Germinal center (tissue), 1 donor: ENCODE data around the gene SH3D19.

Source experiments
- DNase-seq: peaks from one replicate; pipeline ENCODE4 v3.0.0; 2012; ENCODE audit warnings: mixed read lengths, low spot score

SH3D19 gene

GRCh38 chr4:151193414-151193813 lies 132.0 kb downstream of the SH3D19 start:
- DNase-seq, result no peak

DNA sequence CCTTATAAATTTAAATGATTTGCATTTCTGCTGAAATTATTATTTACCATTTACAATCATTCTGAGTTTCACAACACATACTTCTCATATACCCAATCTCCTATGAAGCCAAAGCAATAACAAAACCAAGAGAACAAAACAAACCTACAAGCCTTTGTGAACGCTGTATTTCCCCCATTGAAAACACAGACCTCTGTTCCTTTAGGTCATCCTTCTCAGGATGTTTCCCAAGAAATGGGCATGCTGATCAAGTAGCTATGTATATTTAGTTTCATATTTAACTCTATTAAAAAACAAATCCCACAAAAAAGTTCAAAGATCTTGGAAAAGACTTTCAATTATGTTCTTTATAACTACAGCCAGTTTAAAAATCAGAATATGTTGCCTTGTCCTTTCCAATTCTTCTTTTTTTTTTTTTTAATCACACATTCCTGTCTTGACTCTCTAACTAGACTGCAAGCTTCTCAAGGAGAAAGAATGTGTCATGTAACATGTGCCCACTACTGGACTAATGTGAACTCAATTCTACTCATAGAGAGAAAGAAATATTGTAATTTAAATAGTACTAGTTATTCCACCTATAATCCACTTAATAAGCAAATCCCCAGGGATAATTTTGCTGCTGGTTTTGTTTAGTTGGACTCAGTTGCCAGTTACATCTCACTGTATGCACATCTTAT lies 132.7 kb downstream of the SH3D19 start:
- no peak for DNase-seq

GRCh38 chr4:151184523-151185458 lies 140.6 kb downstream of the SH3D19 start:
- DNase-seq, result no peak

GRCh38 chr4:151182455-151182996 lies 142.9 kb downstream of the SH3D19 start:
- no peak for DNase-seq

- DNase-seq, result no peak
Measured at GRCh38 chr4:151176685-151177084, 148.7 kb downstream of the SH3D19 start.

- DNase-seq, result no peak
Measured at GRCh38 chr4:151175754-151176631, 149.4 kb downstream of the SH3D19 start.

GRCh38 chr4:151175233-151175632 lies 150.2 kb downstream of the SH3D19 start:
- DNase-seq, result no peak

- no peak for DNase-seq
Measured at GRCh38 chr4:151174784-151175183, 150.6 kb downstream of the SH3D19 start.

DNA sequence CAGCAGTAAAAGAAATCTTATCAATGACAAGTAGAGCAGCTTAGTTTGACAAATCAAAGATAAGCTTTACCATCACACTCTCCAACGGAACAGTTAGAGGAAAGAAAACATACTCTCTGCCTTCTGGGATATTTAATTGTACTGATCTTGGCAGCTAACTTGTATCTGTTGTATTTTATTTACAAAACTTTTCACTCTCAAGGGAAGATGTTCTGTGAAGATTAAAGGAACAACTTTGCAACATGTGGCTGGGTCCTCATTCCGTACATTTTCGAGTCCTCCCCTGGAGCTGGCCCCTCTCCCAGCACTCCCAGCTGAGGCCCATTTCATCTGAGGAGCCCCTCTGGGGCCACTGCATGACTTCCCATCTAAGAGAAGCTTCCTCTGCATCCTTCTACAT lies 151.5 kb downstream of the SH3D19 start:
- DNase-seq, result no peak

GRCh38 chr4:151169900-151170299 lies 155.5 kb downstream of the SH3D19 start:
- DNase-seq, result no peak

DNA sequence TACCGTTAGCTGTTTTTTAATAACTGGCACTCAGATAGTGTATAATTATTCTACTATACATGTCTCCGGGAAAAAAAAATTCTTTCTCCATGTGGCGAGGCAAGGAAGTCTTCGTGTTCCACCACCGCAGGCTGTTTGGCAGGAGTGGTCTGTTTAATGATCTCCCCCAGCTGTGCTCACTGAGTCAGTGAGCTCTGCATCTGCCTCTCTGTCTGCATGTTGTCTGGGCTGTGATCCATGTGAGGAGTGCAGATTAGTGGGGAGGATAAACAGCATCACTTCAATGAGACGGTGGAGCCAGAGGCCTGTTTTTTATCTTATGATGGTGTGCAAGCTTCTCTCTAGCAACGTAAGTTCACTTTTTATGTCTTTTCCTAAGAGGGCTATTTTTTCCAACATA lies 156.2 kb downstream of the SH3D19 start:
- no peak for DNase-seq

- no peak for DNase-seq
Measured at GRCh38 chr4:151167561-151167960, 157.8 kb downstream of the SH3D19 start.

DNA sequence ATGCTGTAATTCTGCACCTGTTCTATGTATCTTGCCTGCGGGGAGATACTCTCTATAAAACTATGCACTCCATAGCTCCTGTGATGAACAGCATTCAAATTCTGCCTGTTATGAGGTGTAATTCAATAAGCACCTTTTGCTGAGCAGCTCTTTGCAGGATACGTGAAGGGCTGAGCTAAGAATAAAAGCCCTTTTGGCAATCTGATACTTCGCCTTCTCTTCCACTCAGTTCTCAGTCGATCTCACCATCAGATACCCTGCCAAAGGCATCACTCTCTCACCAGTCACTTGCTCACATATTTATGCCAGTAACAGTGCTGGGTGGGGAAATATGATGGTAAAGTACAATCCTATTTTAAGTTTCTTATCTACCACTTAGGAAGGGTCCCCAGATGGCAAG lies 158.8 kb downstream of the SH3D19 start:
- no peak for DNase-seq

DNA sequence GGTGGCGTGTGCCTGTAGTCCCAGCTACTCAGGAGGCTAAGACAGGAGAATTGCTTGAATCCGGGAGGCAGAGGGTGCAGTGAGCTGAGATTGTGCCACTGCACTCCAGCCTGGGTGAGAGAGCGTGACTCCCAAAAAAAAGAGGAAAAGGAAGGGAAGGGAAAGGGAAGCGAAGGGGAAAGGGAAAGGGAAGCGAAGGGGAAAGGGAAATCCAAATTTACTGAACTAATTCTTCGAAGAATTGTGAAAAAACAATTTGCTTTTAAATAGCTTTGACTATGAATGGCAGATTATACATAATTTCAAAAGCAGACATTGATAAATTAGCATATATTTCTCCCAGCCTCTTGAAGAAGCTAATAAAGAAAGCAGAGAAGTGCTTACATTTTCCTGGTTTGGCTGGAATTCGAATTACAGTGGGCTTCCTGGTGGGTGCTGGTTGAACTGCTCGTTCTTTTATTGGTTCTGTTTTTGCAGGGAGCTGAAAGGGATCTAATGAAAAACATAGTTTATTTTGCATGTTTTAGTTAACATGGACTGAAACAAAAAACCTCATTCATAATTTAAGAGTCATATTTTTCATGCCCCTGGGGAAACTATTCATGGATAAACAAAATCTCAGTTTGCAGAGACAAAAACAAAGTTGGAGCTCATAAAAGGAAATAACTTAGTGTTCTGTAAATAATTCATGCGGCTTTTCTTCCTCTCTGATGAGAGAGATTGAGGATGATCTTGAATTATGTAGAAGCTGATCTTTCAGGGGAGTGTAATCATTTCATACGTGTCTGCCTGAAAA lies 160.0 kb downstream of the SH3D19 start:
- DNase-seq, result no peak

DNA sequence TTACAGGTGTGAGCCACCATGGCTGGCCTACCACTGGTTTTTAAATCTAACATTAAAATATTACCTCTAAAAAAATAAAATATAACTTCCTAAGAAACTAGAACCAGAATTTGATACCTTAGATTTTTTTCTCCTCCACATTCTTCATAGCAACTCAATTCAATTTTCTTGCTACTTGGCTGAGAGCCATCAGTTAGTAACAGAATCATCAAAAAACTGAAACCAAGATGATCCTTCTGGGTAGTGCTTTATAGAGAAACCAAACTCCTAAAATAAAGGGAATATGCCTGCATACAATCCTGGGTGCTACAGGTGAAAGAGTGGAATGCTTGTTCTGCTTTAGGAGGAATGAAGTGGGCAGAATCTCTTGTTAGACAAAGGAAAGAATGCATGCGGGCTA lies 161.6 kb downstream of the SH3D19 start:
- no peak for DNase-seq

DNA sequence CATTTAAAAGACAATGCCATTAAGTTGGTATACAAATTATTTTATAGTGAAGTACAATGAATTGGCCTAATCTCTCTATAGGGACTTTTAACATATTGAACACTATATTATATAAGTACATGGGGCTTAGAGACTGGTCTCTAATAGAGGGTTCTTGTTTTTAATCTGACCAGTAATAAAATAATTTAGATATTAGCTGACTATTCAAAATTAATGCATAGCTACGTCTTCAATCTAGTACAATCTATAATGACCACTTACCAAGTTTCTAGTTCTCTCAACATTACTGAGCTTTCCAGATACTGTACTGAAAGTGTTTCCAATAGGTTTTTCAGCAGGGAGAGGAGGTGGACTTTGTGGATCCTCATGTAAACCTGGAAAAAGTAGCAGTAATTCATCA lies 166.4 kb downstream of the SH3D19 start:
- DNase-seq, result no peak

- DNase-seq, result no peak
Measured at GRCh38 chr4:151157543-151157942, 167.9 kb downstream of the SH3D19 start.

- DNase-seq, result no peak
Measured at GRCh38 chr4:151153585-151153984, 171.8 kb downstream of the SH3D19 start.

DNA sequence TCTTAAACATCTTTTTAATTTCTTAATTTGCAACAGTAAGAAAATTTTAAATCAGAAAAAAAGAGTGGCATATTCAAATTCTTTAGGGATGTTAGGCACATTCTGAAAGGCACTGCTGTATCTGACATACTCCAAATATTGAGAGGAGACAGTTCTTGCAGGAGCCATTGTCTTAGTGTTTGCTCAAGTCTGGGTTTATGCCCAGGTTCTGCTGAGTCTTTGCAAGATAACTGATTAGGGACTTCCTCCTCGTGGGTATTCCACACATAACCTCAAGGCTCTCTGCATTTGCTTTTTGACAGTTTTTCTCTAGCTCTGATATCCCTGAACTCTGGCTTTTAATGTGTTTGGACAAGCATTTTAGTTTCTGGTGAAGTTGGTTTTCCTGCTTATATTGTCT lies 173.4 kb downstream of the SH3D19 start:
- DNase-seq, result no peak

GRCh38 chr4:151150821-151151580 lies 174.4 kb downstream of the SH3D19 start:
- no peak for DNase-seq

- DNase-seq, result no peak
Measured at GRCh38 chr4:151148261-151148660, 177.1 kb downstream of the SH3D19 start.
